Measurements from ENCODE around the gene VAMP1.
"Not testable (repeated sequence)": the region's sequence is repeated elsewhere in the genome, so short reads cannot be mapped to it uniquely, and the experiment has no call there.

Gene VAMP1

GRCh38 chr12:6470375-6471163 is at the start of gene VAMP1:
TSS of gene VAMP1 (minus strand) at chr12:6470677. CDS start at chr12:6470531, 146 bp downstream.
- peak; percentile 96 for DNase-seq (ENCODE audit: low spot score)
- no peak for TF ChIP-seq CTCF (IDR thresholded peaks at IDR 0.05; ENCODE audit: extremely low read depth, missing control alignments)

DNA sequence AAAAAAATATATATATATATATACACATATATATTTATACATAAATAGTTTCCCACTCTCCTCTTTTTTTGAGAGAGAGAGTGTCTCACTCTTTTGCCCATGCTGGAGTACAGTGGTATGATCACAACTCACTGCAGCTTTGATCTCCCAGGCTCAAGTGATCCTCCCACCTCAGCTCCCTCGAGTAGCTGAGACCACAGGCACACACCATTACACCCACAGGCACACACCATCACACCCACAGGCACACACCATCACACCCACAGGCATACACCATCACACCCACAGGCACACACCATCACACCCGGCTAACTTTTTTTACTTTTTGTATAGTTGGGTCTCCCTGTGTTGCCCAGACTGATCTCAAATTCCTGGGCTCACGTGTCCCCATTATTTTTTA is 49.7 kb upstream of the VAMP1 start:
- TF ChIP-seq CTCF (IDR thresholded peaks at IDR 0.05; ENCODE audit: extremely low read depth, missing control alignments): no peak
- DNase-seq (ENCODE audit: low spot score): no peak

- DNase-seq (ENCODE audit: low spot score): no peak
- TF ChIP-seq CTCF (IDR thresholded peaks at IDR 0.05; ENCODE audit: extremely low read depth, missing control alignments): no peak
Observed at GRCh38 chr12:6508087-6508486, 37.6 kb upstream of the VAMP1 start.

DNA sequence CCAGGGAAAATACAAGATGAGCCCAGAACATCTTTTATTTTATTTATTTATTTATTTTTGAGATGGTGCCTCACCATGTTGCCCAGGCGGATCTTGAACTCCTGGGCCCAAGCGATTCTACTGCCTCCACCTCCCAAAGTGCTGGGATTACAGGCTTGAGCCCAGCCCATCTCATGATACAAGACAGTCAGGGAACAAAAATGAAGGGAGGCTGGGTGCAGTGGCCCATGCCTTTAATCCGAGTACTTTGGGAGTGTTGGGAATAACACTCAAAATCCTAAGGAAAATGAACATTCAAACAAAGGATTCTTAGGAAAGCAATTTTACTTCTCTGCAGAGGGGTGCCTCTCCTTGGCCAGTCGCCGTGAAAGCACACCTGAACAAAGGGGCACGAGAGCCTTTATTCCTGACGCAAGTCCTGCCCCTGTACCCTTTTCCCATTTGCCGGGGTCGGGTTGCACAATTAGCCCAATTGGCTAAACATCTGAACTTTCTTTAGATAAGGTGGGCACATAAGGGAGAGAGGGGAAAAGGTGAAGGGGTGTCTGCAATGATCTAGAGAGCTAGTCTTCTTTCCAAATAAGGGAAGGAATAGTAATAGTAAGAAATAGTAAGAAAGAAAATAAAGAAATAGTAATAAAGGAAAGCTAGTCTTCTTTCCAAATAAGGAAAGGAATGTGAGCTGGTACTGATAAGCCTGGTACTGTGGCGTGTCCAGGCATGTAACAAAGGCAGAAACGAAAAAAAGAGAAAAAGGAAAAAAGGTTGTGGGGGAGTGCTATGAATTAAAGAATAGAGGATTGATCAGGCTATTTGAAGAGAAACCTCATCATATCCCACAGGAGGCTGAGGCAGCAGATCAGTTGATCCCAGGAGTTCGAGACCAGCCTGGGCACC is 36.9 kb upstream of the VAMP1 start:
- no peak for DNase-seq (ENCODE audit: low spot score)
- no peak for TF ChIP-seq CTCF (IDR thresholded peaks at IDR 0.05; ENCODE audit: extremely low read depth, missing control alignments)

DNA sequence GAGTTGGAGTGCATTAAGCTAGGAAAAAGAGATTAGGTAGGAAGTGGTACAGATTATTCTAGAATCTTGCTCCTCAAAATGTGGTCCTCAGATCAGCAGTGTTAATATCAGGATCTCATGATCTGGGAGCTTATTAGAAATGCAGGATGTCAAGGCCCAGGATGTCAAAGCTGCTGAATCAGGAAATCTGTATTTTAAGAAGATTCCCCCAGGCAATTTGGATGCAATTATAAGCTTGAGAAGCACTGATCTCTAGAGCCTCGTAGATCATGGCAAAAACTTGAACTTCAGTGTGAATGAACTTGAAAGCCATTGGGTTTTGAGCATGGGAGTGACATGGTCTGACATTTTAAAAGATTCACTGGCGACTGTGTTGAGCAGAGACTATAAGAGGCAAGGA is 30.0 kb upstream of the VAMP1 start:
- no peak for TF ChIP-seq CTCF (IDR thresholded peaks at IDR 0.05; ENCODE audit: extremely low read depth, missing control alignments)
- no peak for DNase-seq (ENCODE audit: low spot score)

GRCh38 chr12:6497291-6497690 is 26.8 kb upstream of the VAMP1 start:
- DNase-seq (ENCODE audit: low spot score): not testable (repeated sequence)

GRCh38 chr12:6494968-6495367 is 24.5 kb upstream of the VAMP1 start:
- no peak for TF ChIP-seq CTCF (IDR thresholded peaks at IDR 0.05; ENCODE audit: extremely low read depth, missing control alignments)
- DNase-seq (ENCODE audit: low spot score): no peak
